WTC11 (cell line): ENCODE measurements around the gene POU5F1. TPM values are rescaled to one million over a fixed set of nuclear protein-coding genes. Genes with fewer than 3 reads are reported as not detected.

ENCODE experiments used
- ATF6 ChIP-seq: sonication (generic); formaldehyde crosslinking; IDR thresholded peaks from 2 replicates; pipeline ENCODE4 v1.8.1; 2023; ENCODE audit warnings: mild to moderate bottlenecking, missing genetic modification reagents
- E2F4 ChIP-seq: sonication (generic); formaldehyde crosslinking; IDR thresholded peaks from 2 replicates; pipeline ENCODE4 v1.8.1; 2022; ENCODE audit warnings: low read depth, mild to moderate bottlenecking, moderate library complexity, missing genetic modification reagents, borderline replicate concordance
- EMX1 ChIP-seq: fragments of 250-450 bp; sonication (Bioruptor Pico); IDR thresholded peaks from 2 replicates; pipeline ENCODE4 v1.8.0; 2021; ENCODE audit warnings: mild to moderate bottlenecking
- ESRRA ChIP-seq: sonication (generic); formaldehyde crosslinking; IDR thresholded peaks from 2 replicates; pipeline ENCODE4 v1.8.1; 2022; ENCODE audit warnings: mild to moderate bottlenecking, missing genetic modification reagents, borderline replicate concordance
- GRHL2 ChIP-seq: fragments of 250-450 bp; sonication (Bioruptor Pico); IDR thresholded peaks from 2 replicates; pipeline ENCODE4 v1.8.0; 2022; ENCODE audit warnings: mild to moderate bottlenecking, moderate library complexity; ENCODE audit not compliant: insufficient replicate concordance, severe bottlenecking
- GTF2I ChIP-seq: fragments of 250-450 bp; sonication (Bioruptor Pico); conservative IDR thresholded peaks from 2 replicates; pipeline ENCODE4 v1.4.0; 2021; ENCODE audit warnings: mild to moderate bottlenecking
- IRF2 ChIP-seq: sonication (generic); formaldehyde crosslinking; IDR thresholded peaks from 2 replicates; pipeline ENCODE4 v1.8.0; 2022; ENCODE audit warnings: low read depth, missing genetic modification reagents, borderline replicate concordance
- MYBL2 ChIP-seq: sonication (generic); formaldehyde crosslinking; IDR thresholded peaks from 2 replicates; pipeline ENCODE4 v1.8.1; 2023; ENCODE audit warnings: mild to moderate bottlenecking, moderate library complexity, missing genetic modification reagents
- NFATC4 ChIP-seq: fragments of 250-450 bp; sonication (Bioruptor Pico); IDR thresholded peaks from 2 replicates; pipeline ENCODE4 v1.9.0; 2021; ENCODE audit warnings: mild to moderate bottlenecking
- NR1H2 ChIP-seq: sonication (generic); formaldehyde crosslinking; IDR thresholded peaks from 2 replicates; pipeline ENCODE4 v1.9.0; 2021; ENCODE audit warnings: mild to moderate bottlenecking, moderate library complexity, missing genetic modification reagents
- SMAD3 ChIP-seq: sonication (generic); formaldehyde crosslinking; IDR thresholded peaks from 2 replicates; pipeline ENCODE4 v1.8.0; 2022; ENCODE audit warnings: missing genetic modification reagents, mild to moderate bottlenecking, borderline replicate concordance
- SMAD4 ChIP-seq: sonication (generic); formaldehyde crosslinking; IDR thresholded peaks from 2 replicates; pipeline ENCODE4 v1.8.0; 2022; ENCODE audit warnings: mild to moderate bottlenecking, missing genetic modification reagents
- TCF7 ChIP-seq: sonication (generic); formaldehyde crosslinking; IDR thresholded peaks from 2 replicates; pipeline ENCODE4 v1.8.0; 2022; ENCODE audit warnings: mild to moderate bottlenecking, low read depth, missing genetic modification reagents, moderate library complexity
- ZMAT4 ChIP-seq: fragments of 250-450 bp; sonication (Bioruptor Pico); IDR thresholded peaks from 2 replicates; pipeline ENCODE4 v1.9.0; 2021; ENCODE audit warnings: mild to moderate bottlenecking
- ZNF281 ChIP-seq: sonication (generic); formaldehyde crosslinking; IDR thresholded peaks from 2 replicates; pipeline ENCODE4 v1.8.0; 2023; ENCODE audit warnings: mild to moderate bottlenecking, missing genetic modification reagents
- ZNF396 ChIP-seq: fragments of 250-450 bp; sonication (Bioruptor Pico); IDR thresholded peaks from 2 replicates; pipeline ENCODE4 v1.8.0; 2021; ENCODE audit warnings: mild to moderate bottlenecking, moderate library complexity, borderline replicate concordance
- total RNA-seq: library from RNA; stranded (reverse); gene quantifications from 3 replicates; pipeline ENCODE4 v1.2.3, GENCODE V29; 2021
- TF ChIP-seq, protein P1 (sequence below): fragments of 250-450 bp; sonication (Bioruptor Pico); IDR thresholded peaks from 2 replicates; pipeline ENCODE4 v1.9.0; 2021; ENCODE audit warnings: mild to moderate bottlenecking, borderline replicate concordance
- TF ChIP-seq, protein P2 (sequence below): sonication (generic); formaldehyde crosslinking; IDR thresholded peaks from 2 replicates; pipeline ENCODE4 v1.8.1; 2022; ENCODE audit warnings: mild to moderate bottlenecking, missing genetic modification reagents, moderate library complexity, borderline replicate concordance
- TF ChIP-seq, protein P3 (sequence below): sonication (generic); formaldehyde crosslinking; IDR thresholded peaks from 2 replicates; pipeline ENCODE4 v1.8.1; 2023; ENCODE audit warnings: mild to moderate bottlenecking, moderate library complexity, missing genetic modification reagents
- TF ChIP-seq, protein P4 (sequence below): fragments of 250-450 bp; sonication (Bioruptor Pico); IDR thresholded peaks from 2 replicates; pipeline ENCODE4 v1.9.0; 2021; ENCODE audit warnings: mild to moderate bottlenecking

Gene POU5F1
- total RNA-seq, 1 experiment from 2014 or later, result 2,735 TPM

DNA sequence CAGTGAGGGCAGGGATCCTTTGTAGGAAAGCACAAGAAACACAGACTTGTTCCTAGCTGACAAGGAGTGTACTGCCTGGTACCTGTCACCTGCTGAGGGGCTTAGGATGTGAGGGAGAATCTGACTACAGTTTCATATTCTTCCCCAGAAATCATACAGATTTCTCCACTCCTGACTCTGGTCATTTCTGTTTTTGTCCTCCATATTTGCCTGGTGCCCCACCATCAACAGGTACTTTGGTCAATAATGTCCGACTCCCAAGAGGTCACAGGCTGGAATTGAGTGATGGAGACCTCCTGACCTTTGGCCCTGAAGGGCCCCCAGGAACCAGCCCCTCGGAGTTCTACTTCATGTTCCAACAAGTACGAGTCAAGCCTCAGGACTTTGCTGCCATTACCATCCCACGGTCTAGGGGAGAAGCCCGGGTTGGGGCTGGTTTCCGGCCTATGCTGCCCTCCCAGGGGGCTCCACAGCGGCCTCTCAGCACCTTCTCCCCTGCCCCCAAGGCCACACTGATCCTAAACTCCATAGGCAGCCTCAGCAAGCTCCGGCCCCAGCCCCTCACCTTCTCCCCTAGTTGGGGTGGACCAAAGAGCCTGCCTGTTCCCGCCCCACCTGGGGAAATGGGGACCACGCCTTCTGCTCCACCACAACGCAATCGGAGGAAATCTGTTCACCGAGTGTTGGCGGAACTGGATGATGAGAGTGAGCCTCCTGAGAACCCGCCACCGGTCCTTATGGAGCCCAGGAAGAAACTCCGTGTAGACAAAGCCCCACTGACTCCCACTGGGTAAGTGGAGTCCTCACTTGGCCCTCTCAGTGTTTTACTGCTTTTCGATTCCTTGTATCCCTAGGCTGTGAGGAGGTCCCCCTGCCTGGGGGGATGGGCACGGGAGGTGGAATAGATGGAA is 9.0 kb downstream of the POU5F1 start (continued):
- TF ChIP-seq, protein P1, sequence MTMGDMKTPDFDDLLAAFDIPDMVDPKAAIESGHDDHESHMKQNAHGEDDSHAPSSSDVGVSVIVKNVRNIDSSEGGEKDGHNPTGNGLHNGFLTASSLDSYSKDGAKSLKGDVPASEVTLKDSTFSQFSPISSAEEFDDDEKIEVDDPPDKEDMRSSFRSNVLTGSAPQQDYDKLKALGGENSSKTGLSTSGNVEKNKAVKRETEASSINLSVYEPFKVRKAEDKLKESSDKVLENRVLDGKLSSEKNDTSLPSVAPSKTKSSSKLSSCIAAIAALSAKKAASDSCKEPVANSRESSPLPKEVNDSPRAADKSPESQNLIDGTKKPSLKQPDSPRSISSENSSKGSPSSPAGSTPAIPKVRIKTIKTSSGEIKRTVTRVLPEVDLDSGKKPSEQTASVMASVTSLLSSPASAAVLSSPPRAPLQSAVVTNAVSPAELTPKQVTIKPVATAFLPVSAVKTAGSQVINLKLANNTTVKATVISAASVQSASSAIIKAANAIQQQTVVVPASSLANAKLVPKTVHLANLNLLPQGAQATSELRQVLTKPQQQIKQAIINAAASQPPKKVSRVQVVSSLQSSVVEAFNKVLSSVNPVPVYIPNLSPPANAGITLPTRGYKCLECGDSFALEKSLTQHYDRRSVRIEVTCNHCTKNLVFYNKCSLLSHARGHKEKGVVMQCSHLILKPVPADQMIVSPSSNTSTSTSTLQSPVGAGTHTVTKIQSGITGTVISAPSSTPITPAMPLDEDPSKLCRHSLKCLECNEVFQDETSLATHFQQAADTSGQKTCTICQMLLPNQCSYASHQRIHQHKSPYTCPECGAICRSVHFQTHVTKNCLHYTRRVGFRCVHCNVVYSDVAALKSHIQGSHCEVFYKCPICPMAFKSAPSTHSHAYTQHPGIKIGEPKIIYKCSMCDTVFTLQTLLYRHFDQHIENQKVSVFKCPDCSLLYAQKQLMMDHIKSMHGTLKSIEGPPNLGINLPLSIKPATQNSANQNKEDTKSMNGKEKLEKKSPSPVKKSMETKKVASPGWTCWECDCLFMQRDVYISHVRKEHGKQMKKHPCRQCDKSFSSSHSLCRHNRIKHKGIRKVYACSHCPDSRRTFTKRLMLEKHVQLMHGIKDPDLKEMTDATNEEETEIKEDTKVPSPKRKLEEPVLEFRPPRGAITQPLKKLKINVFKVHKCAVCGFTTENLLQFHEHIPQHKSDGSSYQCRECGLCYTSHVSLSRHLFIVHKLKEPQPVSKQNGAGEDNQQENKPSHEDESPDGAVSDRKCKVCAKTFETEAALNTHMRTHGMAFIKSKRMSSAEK (CRISPR knock-in tag), result no peak; the same call in 1 of the 2 replicates
- TF ChIP-seq, protein P2, sequence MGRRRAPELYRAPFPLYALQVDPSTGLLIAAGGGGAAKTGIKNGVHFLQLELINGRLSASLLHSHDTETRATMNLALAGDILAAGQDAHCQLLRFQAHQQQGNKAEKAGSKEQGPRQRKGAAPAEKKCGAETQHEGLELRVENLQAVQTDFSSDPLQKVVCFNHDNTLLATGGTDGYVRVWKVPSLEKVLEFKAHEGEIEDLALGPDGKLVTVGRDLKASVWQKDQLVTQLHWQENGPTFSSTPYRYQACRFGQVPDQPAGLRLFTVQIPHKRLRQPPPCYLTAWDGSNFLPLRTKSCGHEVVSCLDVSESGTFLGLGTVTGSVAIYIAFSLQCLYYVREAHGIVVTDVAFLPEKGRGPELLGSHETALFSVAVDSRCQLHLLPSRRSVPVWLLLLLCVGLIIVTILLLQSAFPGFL (CRISPR knock-in tag), result no peak
- TF ChIP-seq SMAD4 (CRISPR knock-in tag) (no peak), ATF6 (CRISPR knock-in tag) (no peak), ZNF281 (CRISPR knock-in tag) (no peak), ZNF396 (CRISPR knock-in tag) (no peak), EMX1 (CRISPR knock-in tag) (peak; percentile 72; the same call in 1 of the 2 replicates), TCF7 (no peak), GTF2I (no peak), ESRRA (CRISPR knock-in tag) (no peak), SMAD3 (CRISPR knock-in tag) (no peak), NFATC4 (CRISPR knock-in tag) (peak; percentile 47), IRF2 (no peak), NR1H2 (CRISPR knock-in tag) (no peak), MYBL2 (no peak), ZMAT4 (CRISPR knock-in tag) (peak; percentile 34), GRHL2 (CRISPR knock-in tag) (no peak), E2F4 (CRISPR knock-in tag) (no peak)
- TF ChIP-seq, protein P3, sequence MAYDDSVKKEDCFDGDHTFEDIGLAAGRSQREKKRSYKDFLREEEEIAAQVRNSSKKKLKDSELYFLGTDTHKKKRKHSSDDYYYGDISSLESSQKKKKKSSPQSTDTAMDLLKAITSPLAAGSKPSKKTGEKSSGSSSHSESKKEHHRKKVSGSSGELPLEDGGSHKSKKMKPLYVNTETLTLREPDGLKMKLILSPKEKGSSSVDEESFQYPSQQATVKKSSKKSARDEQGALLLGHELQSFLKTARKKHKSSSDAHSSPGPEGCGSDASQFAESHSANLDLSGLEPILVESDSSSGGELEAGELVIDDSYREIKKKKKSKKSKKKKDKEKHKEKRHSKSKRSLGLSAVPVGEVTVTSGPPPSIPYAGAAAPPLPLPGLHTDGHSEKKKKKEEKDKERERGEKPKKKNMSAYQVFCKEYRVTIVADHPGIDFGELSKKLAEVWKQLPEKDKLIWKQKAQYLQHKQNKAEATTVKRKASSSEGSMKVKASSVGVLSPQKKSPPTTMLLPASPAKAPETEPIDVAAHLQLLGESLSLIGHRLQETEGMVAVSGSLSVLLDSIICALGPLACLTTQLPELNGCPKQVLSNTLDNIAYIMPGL (CRISPR knock-in tag), result no peak
- TF ChIP-seq, protein P4, sequence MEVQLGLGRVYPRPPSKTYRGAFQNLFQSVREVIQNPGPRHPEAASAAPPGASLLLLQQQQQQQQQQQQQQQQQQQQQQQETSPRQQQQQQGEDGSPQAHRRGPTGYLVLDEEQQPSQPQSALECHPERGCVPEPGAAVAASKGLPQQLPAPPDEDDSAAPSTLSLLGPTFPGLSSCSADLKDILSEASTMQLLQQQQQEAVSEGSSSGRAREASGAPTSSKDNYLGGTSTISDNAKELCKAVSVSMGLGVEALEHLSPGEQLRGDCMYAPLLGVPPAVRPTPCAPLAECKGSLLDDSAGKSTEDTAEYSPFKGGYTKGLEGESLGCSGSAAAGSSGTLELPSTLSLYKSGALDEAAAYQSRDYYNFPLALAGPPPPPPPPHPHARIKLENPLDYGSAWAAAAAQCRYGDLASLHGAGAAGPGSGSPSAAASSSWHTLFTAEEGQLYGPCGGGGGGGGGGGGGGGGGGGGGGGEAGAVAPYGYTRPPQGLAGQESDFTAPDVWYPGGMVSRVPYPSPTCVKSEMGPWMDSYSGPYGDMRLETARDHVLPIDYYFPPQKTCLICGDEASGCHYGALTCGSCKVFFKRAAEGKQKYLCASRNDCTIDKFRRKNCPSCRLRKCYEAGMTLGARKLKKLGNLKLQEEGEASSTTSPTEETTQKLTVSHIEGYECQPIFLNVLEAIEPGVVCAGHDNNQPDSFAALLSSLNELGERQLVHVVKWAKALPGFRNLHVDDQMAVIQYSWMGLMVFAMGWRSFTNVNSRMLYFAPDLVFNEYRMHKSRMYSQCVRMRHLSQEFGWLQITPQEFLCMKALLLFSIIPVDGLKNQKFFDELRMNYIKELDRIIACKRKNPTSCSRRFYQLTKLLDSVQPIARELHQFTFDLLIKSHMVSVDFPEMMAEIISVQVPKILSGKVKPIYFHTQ (CRISPR knock-in tag), result peak; percentile 10; the same call in 1 of the 2 replicates
